Activated naive CD8-positive, alpha-beta T cell treated with anti-CD3 and anti-CD28 coated beads, Interleukin-2, amount 50 U/mL, for 16 hours (primary cell): ENCODE measurements around the gene CALML4.

Source experiments
- DNase-seq: peaks from one replicate; pipeline ENCODE4 v3.0.0-alpha.2; 2020; ENCODE audit warnings: low read depth, low spot score

CALML4 gene

DNA sequence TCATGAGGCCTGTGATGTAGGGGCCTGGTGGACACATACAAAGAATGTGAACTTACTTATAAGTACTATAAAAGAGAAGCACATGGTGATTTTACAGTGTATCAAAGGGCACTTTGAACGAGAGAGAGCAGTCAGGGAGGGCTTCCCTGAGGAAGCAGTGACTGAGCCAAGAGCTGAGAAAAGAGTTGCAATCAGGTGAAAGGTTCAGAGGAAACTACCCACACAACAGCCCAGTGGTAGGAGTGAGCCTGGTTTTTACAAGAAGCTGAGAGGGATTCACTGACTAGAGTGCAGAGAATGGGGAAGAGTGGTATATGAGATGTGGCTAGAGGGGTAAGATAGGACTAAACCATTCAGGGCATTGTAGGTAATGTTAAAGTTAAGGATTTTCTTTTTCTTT, 57.1 kb downstream of the CALML4 start:
- no peak for DNase-seq

DNA sequence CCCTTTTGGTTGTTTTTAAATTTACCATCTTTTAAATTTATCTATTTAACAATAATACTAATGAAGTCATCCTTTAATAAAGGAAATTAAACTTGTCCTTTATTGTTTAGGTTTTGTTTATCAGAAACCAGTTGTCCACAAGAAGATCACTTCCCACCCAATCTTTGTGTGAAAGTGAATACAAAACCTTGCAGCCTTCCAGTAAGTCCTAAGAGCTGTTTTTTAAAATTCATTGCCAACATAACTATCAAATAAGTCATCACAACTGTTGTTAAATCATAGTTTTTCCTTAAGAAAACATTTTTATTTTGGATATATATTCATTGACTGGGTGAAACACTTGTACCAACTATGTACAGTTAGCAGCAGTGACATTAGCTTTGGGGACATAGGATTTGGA, 59.4 kb downstream of the CALML4 start:
- no peak for DNase-seq

DNA sequence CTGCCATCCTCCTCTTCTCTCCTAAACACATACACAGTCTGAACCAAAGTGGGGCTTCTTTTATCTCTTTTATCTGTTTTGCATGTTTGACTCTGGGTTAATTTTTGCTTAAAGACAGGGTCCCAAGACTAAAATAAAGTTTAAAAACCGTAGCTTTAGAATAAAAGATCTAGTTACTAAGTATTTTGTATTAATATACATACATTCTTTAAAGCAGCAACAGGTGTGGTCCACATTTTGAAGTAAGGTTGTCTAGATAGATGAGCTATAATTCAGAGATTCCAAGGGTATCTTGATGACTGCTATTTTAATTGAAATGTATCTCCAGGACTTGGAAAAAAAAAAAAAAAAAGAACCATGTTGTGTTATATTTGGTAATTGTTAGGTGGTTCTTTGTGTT, 61.3 kb downstream of the CALML4 start:
- DNase-seq: no peak

DNA sequence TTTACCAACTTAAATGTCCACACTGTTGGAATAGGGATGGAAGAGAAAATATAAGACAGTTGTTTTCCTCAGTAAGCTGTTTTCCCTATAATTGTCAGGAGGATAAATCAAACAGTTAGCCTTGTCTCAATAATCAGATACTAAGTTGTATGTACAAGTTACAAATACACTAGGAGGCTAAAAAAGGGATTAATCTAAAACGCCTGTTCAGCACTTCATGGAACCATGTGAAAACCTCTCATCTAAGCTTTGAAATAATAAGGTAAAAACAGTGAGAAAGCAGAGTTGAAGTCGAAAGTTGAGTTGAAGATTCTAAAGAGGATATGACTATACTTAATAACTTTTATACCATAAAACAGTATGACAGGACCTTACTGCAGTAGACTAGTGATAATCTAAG, 62.0 kb downstream of the CALML4 start:
- DNase-seq: no peak
